VCaP (cell line): Measurements from ENCODE around the gene STARD3.

Source experiments
- H3K27ac ChIP-seq: fragments of 450-650 bp; 2 replicates; pipeline ENCODE4 v1.5.1; 2017
- CTCF ChIP-seq: fragments of 450-650 bp; conservative IDR thresholded peaks from 2 replicates; pipeline ENCODE4 v1.5.1; 2017; ENCODE audit warnings: mild to moderate bottlenecking, moderate library complexity

The STARD3 gene

GRCh38 chr17:39702901-39703893, 66.3 kb downstream of the STARD3 start:
- H3K27ac ChIP-seq, result peak overlapping the region; percentile 94; the same call in 1 of the 2 replicates
- no peak for TF ChIP-seq CTCF

DNA sequence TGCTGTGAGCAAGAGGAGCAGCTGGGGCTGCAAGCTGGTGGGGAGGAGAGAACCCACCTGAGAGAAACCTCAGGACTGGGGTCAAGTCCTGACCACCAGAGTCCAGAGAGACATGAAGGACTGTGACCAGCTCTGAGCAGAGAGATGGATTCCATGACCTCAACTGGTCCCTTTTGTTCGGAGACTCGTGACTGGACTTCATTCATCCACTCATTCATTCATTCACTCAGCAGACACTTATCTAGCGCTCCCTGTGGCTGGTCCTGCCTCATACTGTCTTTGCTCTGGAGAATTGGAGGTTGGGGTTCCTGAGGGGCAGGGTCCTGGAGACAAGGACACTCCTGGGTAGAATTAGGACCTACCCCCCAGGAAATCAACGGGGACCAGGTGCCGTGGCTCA, 67.0 kb downstream of the STARD3 start:
- TF ChIP-seq CTCF, result no peak

GRCh38 chr17:39704821-39705551, 68.0 kb downstream of the STARD3 start:
- H3K27ac ChIP-seq, result peak overlapping the region; percentile 94
- TF ChIP-seq CTCF, result no peak

More for the DNA sequence above, 67.0 kb downstream of the STARD3 start:
- H3K27ac ChIP-seq, result peak overlapping the region; percentile 94; the same call in 1 of the 2 replicates

- peak overlapping the region; percentile 94 for H3K27ac ChIP-seq
- 0 out of 2 replicates have a peak, but pooled peaks have one; percentile 10 for TF ChIP-seq CTCF
Measured at GRCh38 chr17:39705786-39706348, 68.9 kb downstream of the STARD3 start.

GRCh38 chr17:39706383-39706782, 69.4 kb downstream of the STARD3 start:
- H3K27ac ChIP-seq, result peak overlapping the region; percentile 94
- no peak for TF ChIP-seq CTCF

DNA sequence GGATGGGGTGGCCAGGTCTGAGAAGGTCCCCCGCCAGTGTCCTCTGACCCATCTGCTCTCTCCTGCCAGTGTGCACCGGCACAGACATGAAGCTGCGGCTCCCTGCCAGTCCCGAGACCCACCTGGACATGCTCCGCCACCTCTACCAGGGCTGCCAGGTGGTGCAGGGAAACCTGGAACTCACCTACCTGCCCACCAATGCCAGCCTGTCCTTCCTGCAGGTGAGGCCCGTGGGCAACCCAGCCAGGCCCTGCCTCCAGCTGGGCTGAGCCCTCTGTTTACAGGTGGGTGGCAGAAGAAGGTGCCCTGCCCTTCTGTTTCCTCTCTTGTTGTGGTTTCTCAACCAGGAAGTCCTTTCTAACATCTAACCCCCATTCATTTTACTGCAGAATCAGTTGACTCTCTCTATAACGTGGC, 70.0 kb downstream of the STARD3 start:
- no peak for TF ChIP-seq CTCF
- peak overlapping the region; percentile 94 for H3K27ac ChIP-seq
